Femur (tissue), 1 donor: ENCODE data around the gene DUSP5.

Source experiments
- DNase-seq: peaks from one replicate; pipeline ENCODE4 v3.0.0-alpha.2; 2017

Gene DUSP5

GRCh38 chr10:110481919-110482318 lies 15.8 kb upstream of the DUSP5 start:
- DNase-seq, result no peak

GRCh38 chr10:110483633-110484032 lies 14.1 kb upstream of the DUSP5 start:
- DNase-seq, result no peak

- DNase-seq, result no peak
Measured at GRCh38 chr10:110485541-110485940, 12.2 kb upstream of the DUSP5 start.

GRCh38 chr10:110486680-110487410 lies 10.9 kb upstream of the DUSP5 start:
- DNase-seq, result no peak

- no peak for DNase-seq
Measured at GRCh38 chr10:110487411-110488331, 10.0 kb upstream of the DUSP5 start.

- no peak for DNase-seq
Measured at GRCh38 chr10:110488332-110488681, 9.4 kb upstream of the DUSP5 start.

GRCh38 chr10:110488940-110489339 lies 8.8 kb upstream of the DUSP5 start:
- DNase-seq, result no peak

- DNase-seq, result no peak
Measured at GRCh38 chr10:110490640-110491039, 7.1 kb upstream of the DUSP5 start.

GRCh38 chr10:110491346-110491745 lies 6.4 kb upstream of the DUSP5 start:
- DNase-seq, result no peak

GRCh38 chr10:110492069-110492822 lies 5.5 kb upstream of the DUSP5 start:
- DNase-seq, result no peak

GRCh38 chr10:110493832-110494426 lies 3.8 kb upstream of the DUSP5 start:
- no peak for DNase-seq

- DNase-seq, result no peak
Measured at GRCh38 chr10:110494532-110494931, 3.2 kb upstream of the DUSP5 start.

GRCh38 chr10:110495731-110496552 lies 1.8 kb upstream of the DUSP5 start:
- peak; percentile 41 for DNase-seq

GRCh38 chr10:110496553-110497437 lies 912 bp upstream of the DUSP5 start:
- DNase-seq, result peak; percentile 28

GRCh38 chr10:110498087-110498981 lies 627 bp downstream of the DUSP5 start:
- DNase-seq, result peak; percentile 70

GRCh38 chr10:110498982-110499795 lies 1.5 kb downstream of the DUSP5 start:
- DNase-seq, result peak; percentile 32

GRCh38 chr10:110499796-110500514 lies 2.2 kb downstream of the DUSP5 start:
- no peak for DNase-seq

GRCh38 chr10:110500515-110500905 lies 2.8 kb downstream of the DUSP5 start:
- no peak for DNase-seq
